ENCODE measurements around the gene SPATA32. TPM values are rescaled to one million over a fixed set of nuclear protein-coding genes. Genes with fewer than 3 reads are reported as not detected.

The SPATA32 gene
- polyA plus RNA-seq, 2 of the 4 experiments (the other 2 are of a cell fraction): 0.05 to 0.21 TPM

GRCh38 chr17:45225964-45226530 lies 35.8 kb downstream of the SPATA32 start:
- Histone ChIP-seq H3K4me2 (peak overlapping the region; percentile 92), H3K27ac (peak overlapping the region; percentile 97), H3K4me1 (peaks cover 83% of the 10 kb centered on the region), H3K9me3 (no peaks in the 10 kb centered on the region), H3K4me3 (no peak overlapping the region)
- ChIA-PET CTCF (interaction anchor here (0.7 to 52.3 kb wide), 18 partner anchors 11 to 626 kb away, joined by 3 to 2147 read pairs (median 5); partner anchors contain the start of genes ACBD4, HEXIM1, HEXIM2 and PLCD3), POLR2A (interaction anchor here (0.7 to 1.7 kb wide), 7 partner anchors 9 to 94 kb away, joined by 3 to 21 read pairs (median 3); partner anchors contain the start of genes HEXIM1 and MAP3K14)
- FAIRE-seq (no peak), DNase-seq (ENCODE audit: low read depth in 1 of 2, low spot score in 1 of 2) (peak in 1 of 2 experiments; percentile 40), ATAC-seq (no peak)
- WGBS (ENCODE audit: missing lambda C conversion rate): 56% methylated on average over 6 of the region's 11 CpGs
- TF ChIP-seq RCOR1 (IDR thresholded peaks at IDR 0.05; ENCODE audit: low read depth, low read length): no peak
- TF ChIP-seq POLR2AphosphoS2 (conservative IDR thresholded peaks at IDR 0.05; ENCODE audit: low read length): no peak
- no peak for TF ChIP-seq CHD4 (IDR thresholded peaks at IDR 0.05; ENCODE audit: borderline replicate concordance)
- TF ChIP-seq MAX (IDR thresholded peaks at IDR 0.05): peak; percentile 56
- TF ChIP-seq HOXB5 (CRISPR knock-in tag; IDR thresholded peaks at IDR 0.05): no peak
- TF ChIP-seq POLR2A (IDR thresholded peaks at IDR 0.05; ENCODE audit: low read length): no peak
- no peak for TF ChIP-seq HMGXB4 (CRISPR knock-in tag; IDR thresholded peaks at IDR 0.05; ENCODE audit: borderline replicate concordance)

- H3K4me3 ChIP-seq: no peak overlapping the region
- ChIA-PET POLR2A (interaction anchor here (0.7 to 1.7 kb wide), 5 partner anchors 62 to 95 kb away, joined by 3 to 21 read pairs (median 3); partner anchors contain the start of genes HEXIM1 and MAP3K14), CTCF (interaction anchor here (0.9 to 52.3 kb wide), 14 partner anchors 10 to 202 kb away, joined by 3 to 2147 read pairs (median 6); partner anchors contain the start of genes ACBD4, HEXIM1, HEXIM2 and PLCD3)
- ATAC-seq (no peak), FAIRE-seq (no peak), DNase-seq (ENCODE audit: low read depth in 1 of 2, low spot score in 1 of 2) (peak in 1 of 2 experiments; percentile 20)
- no peaks in the 10 kb centered on the region for H3K9me3 ChIP-seq
- H3K4me1 ChIP-seq: peaks cover 83% of the 10 kb centered on the region
- TF ChIP-seq MAX (IDR thresholded peaks at IDR 0.05) (peak; percentile 22; the same call in 1 of the 2 replicates), FOSL2 (IDR thresholded peaks at IDR 0.05) (no peak), FOSL2 (CRISPR knock-in tag; IDR thresholded peaks at IDR 0.05) (peak; percentile 24; the same call in 1 of the 2 replicates), CHD2 (IDR thresholded peaks at IDR 0.05; ENCODE audit: low read length, partially characterized antibody) (no peak)
- 53% methylated on average over 6 of the region's 7 CpGs for WGBS (ENCODE audit: missing lambda C conversion rate)
- peak overlapping the region; percentile 92 for H3K4me2 ChIP-seq
- peak overlapping the region; percentile 97 for H3K27ac ChIP-seq
Measured at GRCh38 chr17:45225051-45225700, 36.7 kb downstream of the SPATA32 start.

GRCh38 chr17:45224671-45225050 lies 37.2 kb downstream of the SPATA32 start:
- WGBS (ENCODE audit: missing lambda C conversion rate): 93% methylated on average over 9 of the region's 9 CpGs
- H3K4me2 ChIP-seq: peak overlapping the region; percentile 92
- ChIA-PET POLR2A (no interaction called here), CTCF (interaction anchor here (0.9 to 52.3 kb wide), 8 partner anchors 11 to 165 kb away, joined by 3 to 2147 read pairs (median 109); partner anchors contain the start of genes ACBD4, HEXIM1, HEXIM2 and PLCD3)
- FAIRE-seq: no peak
- H3K4me3 ChIP-seq: no peak overlapping the region
- peak overlapping the region; percentile 97 for H3K27ac ChIP-seq
- no peaks in the 10 kb centered on the region for H3K9me3 ChIP-seq
- H3K4me1 ChIP-seq: peaks cover 83% of the 10 kb centered on the region
- DNase-seq (ENCODE audit: low read depth in 1 of 2, low spot score in 1 of 2): no peak
- no peak for ATAC-seq
- no peak for TF ChIP-seq EHMT2 (IDR thresholded peaks at IDR 0.05; ENCODE audit: low read depth)
- no peak for TF ChIP-seq ZNF302 (CRISPR knock-in tag; IDR thresholded peaks at IDR 0.05)
- no peak for TF ChIP-seq E2F6 (IDR thresholded peaks at IDR 0.05; ENCODE audit: borderline replicate concordance, low read depth)
- TF ChIP-seq RCOR1 (IDR thresholded peaks at IDR 0.05; ENCODE audit: low read depth, low read length): no peak
- no peak for TF ChIP-seq ZFP36 (IDR thresholded peaks at IDR 0.05; ENCODE audit: borderline replicate concordance, partially characterized antibody)
- TF ChIP-seq JUN (IDR thresholded peaks at IDR 0.05): no peak
- no peak for TF ChIP-seq FOXS1 (CRISPR knock-in tag; IDR thresholded peaks at IDR 0.05)
- TF ChIP-seq KDM5A (IDR thresholded peaks at IDR 0.05): no peak
- no peak for TF ChIP-seq MAX (IDR thresholded peaks at IDR 0.05)
- TF ChIP-seq MAZ (IDR thresholded peaks at IDR 0.05; ENCODE audit: borderline replicate concordance, low read depth, low read length): no peak
- TF ChIP-seq HES2 (IDR thresholded peaks at IDR 0.05): no peak
- TF ChIP-seq ESRRA (IDR thresholded peaks at IDR 0.05; ENCODE audit: borderline replicate concordance, low read length): no peak
- no peak for TF ChIP-seq REST (IDR thresholded peaks at IDR 0.05)
- no peak for TF ChIP-seq TP53 (CRISPR knock-in tag; IDR thresholded peaks at IDR 0.05)
- no peak for TF ChIP-seq NPAS2 (CRISPR knock-in tag; IDR thresholded peaks at IDR 0.05; ENCODE audit: borderline replicate concordance)
